Measurements from ENCODE around the gene LY6G6C.

LY6G6C gene

DNA sequence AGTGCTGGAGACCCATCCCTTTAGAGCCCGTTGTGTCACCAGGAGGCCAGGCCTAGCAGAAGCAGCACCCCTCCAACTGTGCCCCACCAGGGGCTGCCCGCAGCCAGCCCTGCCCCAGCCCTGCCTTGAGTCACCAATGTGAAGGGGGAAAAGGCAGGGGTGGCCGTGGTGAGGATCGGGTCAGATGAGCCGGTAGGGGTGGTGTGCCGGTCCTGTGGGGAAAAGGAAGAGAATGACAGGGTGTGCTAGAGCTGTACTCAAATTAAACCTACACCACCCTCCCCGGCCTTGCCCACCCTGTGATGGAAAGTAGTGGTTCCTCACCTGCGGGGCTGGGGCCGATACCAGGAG, 44.0 kb upstream of the LY6G6C start:
- no peaks in the 10 kb centered on the region for H3K9me2 ChIP-seq (replicated peaks; ENCODE audit: control insufficient read depth, low read length)
- no peaks in the 10 kb centered on the region for H3K27me3 ChIP-seq (ENCODE audit: control insufficient read depth, low read length)
- no peak for TF ChIP-seq EZH2phosphoT487 (IDR thresholded peaks at IDR 0.05; ENCODE audit: borderline replicate concordance, low read length)
- peaks cover 28% of the 10 kb centered on the region for H3K36me3 ChIP-seq (ENCODE audit: control insufficient read depth, low read length)
- H3K4me2 ChIP-seq (ENCODE audit: low read length), result no peak overlapping the region
- H3K79me2 ChIP-seq (ENCODE audit: control insufficient read depth, low read length), result no peaks in the 10 kb centered on the region
- H4K20me1 ChIP-seq (ENCODE audit: control insufficient read depth, insufficient read depth, low read depth, low read length), result no peaks in the 10 kb centered on the region
- peaks cover 4% of the 10 kb centered on the region; the same call in 1 of the 2 replicates for H3K4me1 ChIP-seq (ENCODE audit: control insufficient read depth, low read length)
- H3K9me3 ChIP-seq (ENCODE audit: control insufficient read depth, insufficient read depth, low read length), result no peaks in the 10 kb centered on the region
- no peaks in the 10 kb centered on the region for H3F3A ChIP-seq (ENCODE audit: control insufficient read depth, insufficient read depth)
- no peak overlapping the region for H3K4me3 ChIP-seq (ENCODE audit: low read length)
- H3K27ac ChIP-seq (ENCODE audit: low read depth, low read length), result no peak overlapping the region

DNA sequence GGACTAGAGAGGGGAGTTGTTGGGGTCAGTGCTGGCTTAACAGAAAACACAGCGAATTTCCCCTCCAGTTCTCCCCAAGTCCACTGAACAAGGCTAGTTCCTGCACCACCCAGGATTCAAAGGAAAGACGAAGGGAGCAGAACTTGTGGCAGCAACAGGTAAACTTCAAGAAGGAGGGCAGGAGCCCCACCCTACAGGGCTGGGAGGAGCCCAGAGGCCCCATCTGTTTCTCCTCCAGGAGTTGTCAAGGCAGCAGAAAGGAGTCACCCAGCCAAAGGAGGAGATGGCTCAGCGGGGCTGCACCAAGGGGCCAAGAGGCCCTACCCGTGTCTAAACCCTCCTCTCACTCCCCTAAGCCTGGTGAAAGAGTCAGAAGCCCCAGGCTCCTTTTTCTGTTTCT, 42.7 kb upstream of the LY6G6C start:
- Histone ChIP-seq H4K20me1 (ENCODE audit: control insufficient read depth, insufficient read depth, low read depth, low read length) (no peaks in the 10 kb centered on the region), H3K4me3 (ENCODE audit: low read length) (no peak overlapping the region), H3K79me2 (ENCODE audit: control insufficient read depth, low read length) (no peaks in the 10 kb centered on the region), H3F3A (ENCODE audit: control insufficient read depth, insufficient read depth) (no peaks in the 10 kb centered on the region), H3K9me2 (replicated peaks; ENCODE audit: control insufficient read depth, low read length) (no peaks in the 10 kb centered on the region), H3K4me2 (ENCODE audit: low read length) (no peak overlapping the region), H3K27ac (ENCODE audit: low read depth, low read length) (no peak overlapping the region), H3K36me3 (ENCODE audit: control insufficient read depth, low read length) (peaks cover 41% of the 10 kb centered on the region), H3K9me3 (ENCODE audit: control insufficient read depth, insufficient read depth, low read length) (no peaks in the 10 kb centered on the region), H3K27me3 (ENCODE audit: control insufficient read depth, low read length) (no peaks in the 10 kb centered on the region), H3K4me1 (ENCODE audit: control insufficient read depth, low read length) (peaks cover 4% of the 10 kb centered on the region; the same call in 1 of the 2 replicates)
- TF ChIP-seq EZH2phosphoT487 (IDR thresholded peaks at IDR 0.05; ENCODE audit: borderline replicate concordance, low read length), result no peak
- TF ChIP-seq, protein P1, sequence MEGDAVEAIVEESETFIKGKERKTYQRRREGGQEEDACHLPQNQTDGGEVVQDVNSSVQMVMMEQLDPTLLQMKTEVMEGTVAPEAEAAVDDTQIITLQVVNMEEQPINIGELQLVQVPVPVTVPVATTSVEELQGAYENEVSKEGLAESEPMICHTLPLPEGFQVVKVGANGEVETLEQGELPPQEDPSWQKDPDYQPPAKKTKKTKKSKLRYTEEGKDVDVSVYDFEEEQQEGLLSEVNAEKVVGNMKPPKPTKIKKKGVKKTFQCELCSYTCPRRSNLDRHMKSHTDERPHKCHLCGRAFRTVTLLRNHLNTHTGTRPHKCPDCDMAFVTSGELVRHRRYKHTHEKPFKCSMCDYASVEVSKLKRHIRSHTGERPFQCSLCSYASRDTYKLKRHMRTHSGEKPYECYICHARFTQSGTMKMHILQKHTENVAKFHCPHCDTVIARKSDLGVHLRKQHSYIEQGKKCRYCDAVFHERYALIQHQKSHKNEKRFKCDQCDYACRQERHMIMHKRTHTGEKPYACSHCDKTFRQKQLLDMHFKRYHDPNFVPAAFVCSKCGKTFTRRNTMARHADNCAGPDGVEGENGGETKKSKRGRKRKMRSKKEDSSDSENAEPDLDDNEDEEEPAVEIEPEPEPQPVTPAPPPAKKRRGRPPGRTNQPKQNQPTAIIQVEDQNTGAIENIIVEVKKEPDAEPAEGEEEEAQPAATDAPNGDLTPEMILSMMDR (IDR thresholded peaks at IDR 0.05; ENCODE audit: low read depth, low read length, poor library complexity, severe bottlenecking), result no peak

DNA sequence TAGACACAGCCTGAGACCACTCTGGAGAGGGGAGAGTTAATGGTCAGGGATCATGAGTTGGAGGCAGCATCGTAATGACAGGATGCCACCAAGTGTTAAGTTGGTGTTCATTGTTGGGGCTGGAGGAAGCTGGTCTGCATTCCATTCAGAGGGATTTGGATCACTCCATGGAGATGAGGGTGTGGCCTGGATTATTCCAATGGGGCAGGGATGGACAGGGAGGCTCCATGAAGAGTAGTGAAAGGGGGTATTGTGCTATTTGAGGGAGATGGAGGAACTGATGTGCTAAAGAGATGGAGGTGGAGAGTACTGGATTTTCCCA, 42.0 kb upstream of the LY6G6C start:
- no peak overlapping the region for H3K27ac ChIP-seq (ENCODE audit: low read depth, low read length)
- peaks cover 47% of the 10 kb centered on the region for H3K36me3 ChIP-seq (ENCODE audit: control insufficient read depth, low read length)
- no peak overlapping the region for H3K4me3 ChIP-seq (ENCODE audit: low read length)

DNA sequence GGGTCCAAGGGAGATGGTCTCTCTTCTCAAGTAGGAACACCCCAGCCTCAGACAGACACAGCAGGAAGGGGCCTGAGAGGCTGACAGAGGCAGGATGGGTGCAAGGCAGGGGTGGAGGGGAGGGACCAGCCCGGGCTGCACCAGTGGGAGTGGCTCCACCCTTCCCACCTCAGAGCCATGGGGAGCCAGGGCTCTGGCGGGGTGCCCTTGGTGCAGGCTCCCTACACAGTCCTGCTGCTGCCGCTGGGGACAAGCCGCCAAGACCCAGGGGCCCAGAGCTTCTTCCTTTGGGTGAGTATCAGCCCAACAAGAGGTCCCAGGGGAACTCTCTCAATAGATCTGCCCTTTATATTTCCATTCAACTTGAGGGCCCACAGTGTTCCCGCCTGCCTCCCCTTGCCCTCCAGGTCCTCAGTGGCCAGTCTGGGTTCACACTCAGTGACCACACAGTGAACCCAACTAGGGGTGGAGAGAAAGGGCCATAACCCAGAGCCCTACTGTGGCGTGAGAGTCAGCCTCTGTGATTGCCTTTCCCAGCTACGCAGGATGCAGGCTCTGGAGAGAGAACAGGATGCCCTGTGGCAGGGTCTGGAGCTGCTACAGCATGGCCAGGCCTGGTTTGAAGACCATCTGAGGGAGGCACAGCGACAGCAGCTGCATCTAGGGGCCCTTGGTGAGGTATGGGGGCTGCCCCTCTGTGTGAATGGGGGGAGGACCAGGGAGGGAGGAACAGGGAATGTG, 41.5 kb upstream of the LY6G6C start:
- TF ChIP-seq EZH2phosphoT487 (IDR thresholded peaks at IDR 0.05; ENCODE audit: borderline replicate concordance, low read length), result no peak
- TF ChIP-seq, protein P1 (IDR thresholded peaks at IDR 0.05; ENCODE audit: low read depth, low read length, poor library complexity, severe bottlenecking), result no peak
- no peaks in the 10 kb centered on the region for H3F3A ChIP-seq (ENCODE audit: control insufficient read depth, insufficient read depth)
- no peak overlapping the region for H3K4me2 ChIP-seq (ENCODE audit: low read length)
- no peaks in the 10 kb centered on the region for H3K9me2 ChIP-seq (replicated peaks; ENCODE audit: control insufficient read depth, low read length)
- peaks cover 49% of the 10 kb centered on the region for H3K36me3 ChIP-seq (ENCODE audit: control insufficient read depth, low read length)
- H3K4me3 ChIP-seq (ENCODE audit: low read length), result no peak overlapping the region
- no peaks in the 10 kb centered on the region for H3K27me3 ChIP-seq (ENCODE audit: control insufficient read depth, low read length)
- no peaks in the 10 kb centered on the region for H3K9me3 ChIP-seq (ENCODE audit: control insufficient read depth, insufficient read depth, low read length)
- H3K27ac ChIP-seq (ENCODE audit: low read depth, low read length), result no peak overlapping the region
- H3K4me1 ChIP-seq (ENCODE audit: control insufficient read depth, low read length), result no peaks in the 10 kb centered on the region
- H3K79me2 ChIP-seq (ENCODE audit: control insufficient read depth, low read length), result no peaks in the 10 kb centered on the region
- H4K20me1 ChIP-seq (ENCODE audit: control insufficient read depth, insufficient read depth, low read depth, low read length), result no peaks in the 10 kb centered on the region

More for the DNA sequence above, 42.0 kb upstream of the LY6G6C start:
- no peaks in the 10 kb centered on the region for H3K79me2 ChIP-seq (ENCODE audit: control insufficient read depth, low read length)
- no peaks in the 10 kb centered on the region for H3K4me1 ChIP-seq (ENCODE audit: control insufficient read depth, low read length)
- no peaks in the 10 kb centered on the region for H3K9me2 ChIP-seq (replicated peaks; ENCODE audit: control insufficient read depth, low read length)
- no peaks in the 10 kb centered on the region for H3K9me3 ChIP-seq (ENCODE audit: control insufficient read depth, insufficient read depth, low read length)
- H3K27me3 ChIP-seq (ENCODE audit: control insufficient read depth, low read length), result no peaks in the 10 kb centered on the region
- no peak overlapping the region for H3K4me2 ChIP-seq (ENCODE audit: low read length)
- H4K20me1 ChIP-seq (ENCODE audit: control insufficient read depth, insufficient read depth, low read depth, low read length), result no peaks in the 10 kb centered on the region
- TF ChIP-seq EZH2phosphoT487 (IDR thresholded peaks at IDR 0.05; ENCODE audit: borderline replicate concordance, low read length), result no peak
- TF ChIP-seq, protein P1 (IDR thresholded peaks at IDR 0.05; ENCODE audit: low read depth, low read length, poor library complexity, severe bottlenecking), result no peak
- no peaks in the 10 kb centered on the region for H3F3A ChIP-seq (ENCODE audit: control insufficient read depth, insufficient read depth)
